Stimulated activated CD4-positive, alpha-beta T cell treated with anti-CD3 and anti-CD28 coated beads, TNF-alpha, amount 100 ng/mL, for 24 hours (primary cell): Measurements from ENCODE around the gene EXOC4.

Experiments
- DNase-seq, 3 experiments: peaks; one replicate each; pipeline ENCODE4 v3.0.0-alpha.2; 2020; ENCODE audit warnings: low read depth in 3 of 3

EXOC4 gene

DNA sequence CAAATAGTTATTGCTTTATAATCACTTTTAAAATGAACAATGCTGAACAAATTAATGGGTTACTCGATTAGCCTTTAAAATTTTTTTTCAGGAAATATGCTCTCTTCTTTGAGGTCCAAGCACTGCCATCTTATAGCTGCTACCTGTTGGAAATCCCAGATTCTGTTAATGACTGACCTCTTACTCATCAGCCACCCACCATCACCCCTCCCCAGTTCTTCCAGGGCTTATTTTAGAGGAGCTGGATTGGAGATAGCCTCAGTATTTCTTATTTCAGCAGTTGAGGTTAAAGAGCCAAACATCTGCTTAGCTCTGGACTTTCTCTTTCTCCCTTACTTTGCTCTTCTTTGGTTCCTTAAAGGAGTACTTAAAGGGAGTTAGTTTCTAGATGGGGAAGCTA, 420.0 kb downstream of the EXOC4 start:
- DNase-seq: no peak

DNA sequence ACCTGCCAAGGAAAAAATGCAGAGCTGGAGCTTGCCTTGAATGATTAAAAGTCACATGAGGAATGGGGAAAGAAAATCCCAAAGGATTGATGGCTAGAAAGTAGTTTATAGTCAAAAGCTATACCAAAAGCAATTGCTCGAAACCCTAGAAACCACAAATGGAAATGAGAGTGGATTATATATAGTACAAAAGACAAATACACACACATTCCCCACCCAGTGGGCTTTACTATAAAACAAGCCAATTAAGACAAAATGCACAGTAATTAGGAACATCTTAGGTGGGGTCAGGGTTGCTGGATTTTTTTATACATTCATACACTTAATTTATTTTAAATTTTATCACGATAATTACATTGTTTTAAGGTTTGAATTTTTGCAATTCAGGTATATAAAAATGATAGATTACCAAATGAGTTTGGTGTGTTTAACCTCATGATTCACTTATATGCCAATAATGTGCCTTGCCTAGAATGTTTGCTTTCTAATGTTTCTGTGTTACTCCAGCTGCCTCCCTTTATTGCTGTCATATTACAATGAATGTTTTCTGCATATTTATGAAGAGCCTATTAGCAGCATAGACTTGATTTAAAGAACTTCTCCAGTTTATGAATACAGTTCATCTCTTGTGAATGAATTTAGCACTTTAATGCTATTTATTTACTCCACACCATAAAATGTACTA, 421.3 kb downstream of the EXOC4 start:
- no peak for DNase-seq

DNA sequence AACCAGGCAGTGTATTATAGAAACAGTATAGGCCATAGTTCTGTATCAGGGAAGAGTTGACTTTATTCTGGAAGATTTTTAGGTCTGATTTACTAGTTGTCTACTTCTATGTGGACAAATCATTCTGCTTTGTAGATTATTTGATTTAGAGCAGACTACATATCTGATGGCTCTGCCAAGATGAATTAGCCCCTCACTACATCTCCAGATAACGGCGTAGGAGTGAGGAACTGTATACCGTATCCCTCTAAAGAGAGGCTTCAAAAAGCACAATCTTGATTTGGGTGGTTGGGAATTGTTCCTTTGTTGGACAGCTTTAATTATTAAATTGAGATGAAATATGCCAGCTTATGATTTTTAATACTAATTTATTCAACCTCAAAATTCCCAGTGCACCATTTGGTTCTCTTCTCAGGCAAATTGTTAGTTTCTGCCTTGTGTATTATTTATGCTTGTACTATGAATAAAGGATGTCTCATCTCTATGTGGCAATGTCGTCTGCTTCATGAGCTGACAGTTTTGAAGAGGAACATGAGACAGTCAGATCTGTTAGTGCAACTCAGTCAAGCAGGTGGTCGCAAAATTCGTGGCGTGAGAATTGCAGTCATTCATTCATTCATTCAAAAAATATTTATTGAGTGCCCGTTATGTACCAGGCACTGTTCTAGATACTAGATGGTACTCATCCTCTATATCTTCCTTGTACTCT, 422.8 kb downstream of the EXOC4 start:
- no peak for DNase-seq

DNA sequence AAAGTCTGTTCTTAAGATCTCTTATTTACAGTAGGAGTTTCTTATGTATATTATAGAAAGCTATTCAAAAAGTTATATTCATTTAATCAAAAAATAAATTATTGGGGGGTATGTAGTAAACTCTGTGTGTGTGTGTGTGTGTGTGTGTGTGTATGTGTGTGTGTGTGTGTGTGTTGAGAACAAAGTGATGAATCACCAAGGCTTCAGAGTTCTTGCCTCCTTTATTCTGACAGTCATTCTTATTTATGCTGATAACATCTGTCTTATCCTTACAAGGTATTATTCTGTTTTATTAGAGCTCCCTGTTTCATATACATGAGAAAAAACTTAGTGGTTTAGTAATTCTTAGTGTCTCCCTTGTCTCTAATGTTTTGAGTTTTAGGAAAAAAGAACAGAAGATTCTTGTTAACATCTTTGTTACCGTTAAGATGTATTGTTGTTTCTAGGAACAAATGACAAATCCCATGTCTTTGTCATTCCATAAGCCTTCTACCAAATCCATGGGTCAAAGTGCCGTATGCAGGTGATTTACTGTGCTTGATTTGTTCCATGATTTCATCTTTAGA, 424.0 kb downstream of the EXOC4 start:
- no peak for DNase-seq

DNA sequence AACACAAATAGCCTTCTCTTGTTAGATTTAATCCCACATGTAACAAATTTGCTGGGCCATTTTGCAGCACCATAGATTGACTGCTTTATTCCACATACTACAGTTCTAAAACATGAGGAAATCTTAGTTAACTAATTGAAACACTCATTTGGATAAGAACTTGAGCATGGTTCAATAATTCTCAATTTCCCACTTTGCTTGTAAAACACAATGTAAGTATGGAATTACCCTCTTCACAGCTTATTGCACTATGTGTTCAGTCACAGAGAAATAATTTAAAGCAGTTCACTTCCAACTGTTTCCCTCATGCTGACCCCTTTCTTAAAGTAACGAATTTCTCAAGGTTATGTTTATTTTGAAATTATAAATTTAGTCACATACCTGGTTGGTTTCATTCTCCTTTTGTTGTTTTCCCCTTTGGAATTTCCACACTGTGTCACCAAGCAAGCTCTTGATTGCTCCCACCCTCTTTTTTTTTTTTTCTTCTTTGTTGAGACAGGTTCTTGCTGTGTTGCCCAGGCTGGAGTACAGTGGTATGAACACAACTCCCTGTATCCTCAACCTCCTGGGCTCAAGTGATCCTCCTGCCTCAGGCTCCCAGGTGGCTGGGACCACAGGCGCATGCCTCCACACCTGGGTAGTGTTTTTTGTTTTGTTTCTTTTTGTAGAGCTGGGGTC, 425.4 kb downstream of the EXOC4 start:
- DNase-seq: no peak

DNA sequence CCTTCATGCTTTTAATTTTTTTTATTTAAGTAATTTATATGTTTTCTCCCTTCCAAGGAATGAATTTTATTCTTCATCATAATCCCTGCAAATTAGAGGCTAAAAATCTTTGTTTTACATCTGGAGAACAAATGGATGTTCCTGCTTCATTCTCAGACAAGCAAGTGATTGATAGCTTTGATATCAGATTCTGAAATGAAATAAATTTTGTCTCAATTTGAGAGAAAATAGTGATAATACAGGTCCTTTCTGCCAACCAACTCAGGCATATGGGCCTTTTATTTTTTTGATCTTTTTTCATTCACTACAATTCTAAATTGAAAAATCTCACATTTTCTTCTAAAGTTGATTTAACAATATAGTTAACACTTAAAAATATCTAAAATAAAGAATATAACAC, 427.1 kb downstream of the EXOC4 start:
- no peak for DNase-seq

DNA sequence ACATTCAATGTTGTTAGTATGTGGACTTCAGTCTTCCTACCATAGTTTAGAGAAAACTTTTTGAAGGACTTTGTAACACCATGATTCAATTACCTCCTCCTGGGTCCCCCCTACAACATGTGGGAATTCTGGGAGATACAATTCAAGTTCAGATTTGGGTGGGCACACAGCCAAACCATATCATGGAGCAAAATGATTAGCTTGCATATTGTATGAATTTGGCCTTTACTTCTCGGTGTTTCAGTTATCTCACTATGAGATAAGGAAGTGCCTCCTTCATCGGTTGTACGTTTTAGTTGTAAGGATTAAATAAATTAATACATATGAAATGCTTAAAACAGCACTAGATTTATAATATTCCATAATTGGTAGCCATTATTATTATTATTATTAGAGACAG, 428.7 kb downstream of the EXOC4 start:
- no peak for DNase-seq

DNA sequence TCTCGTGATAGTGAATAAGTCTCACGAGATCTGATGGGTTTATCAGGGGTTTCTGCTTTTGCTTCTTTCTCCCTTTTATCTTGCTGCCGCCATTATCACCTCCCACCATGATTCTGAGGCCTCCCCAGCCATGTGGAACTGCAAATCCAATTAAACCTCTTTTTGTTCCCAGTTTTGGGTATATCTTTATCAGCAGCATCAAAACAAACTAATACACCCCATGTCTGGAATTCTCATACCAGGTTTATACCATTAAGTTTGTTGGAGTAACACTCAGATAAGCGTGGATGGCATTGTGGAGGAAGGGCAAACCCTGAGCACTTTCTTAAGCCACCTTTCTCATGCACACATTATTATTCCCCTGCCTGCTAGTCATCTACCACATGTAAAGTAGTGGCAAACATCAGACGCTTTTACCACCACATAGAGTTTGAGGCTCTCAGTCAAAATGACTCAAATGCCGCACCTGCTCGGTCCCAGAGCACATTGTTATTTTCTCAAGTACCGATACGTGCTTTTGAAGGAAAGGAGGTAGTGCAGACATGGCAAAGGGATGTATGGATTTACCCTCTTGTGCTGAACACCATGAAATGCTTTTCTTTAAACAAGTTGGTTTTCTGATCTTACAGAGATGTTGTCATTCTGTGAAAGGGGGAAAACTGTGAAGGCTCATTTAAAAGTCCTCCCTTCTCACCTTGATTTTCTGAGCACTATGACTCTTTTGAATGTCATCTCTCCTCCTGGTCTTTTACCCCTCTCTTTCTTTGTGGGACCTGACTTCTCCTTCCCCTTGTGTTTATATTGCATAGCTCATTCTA, 429.7 kb downstream of the EXOC4 start:
- no peak for DNase-seq

DNA sequence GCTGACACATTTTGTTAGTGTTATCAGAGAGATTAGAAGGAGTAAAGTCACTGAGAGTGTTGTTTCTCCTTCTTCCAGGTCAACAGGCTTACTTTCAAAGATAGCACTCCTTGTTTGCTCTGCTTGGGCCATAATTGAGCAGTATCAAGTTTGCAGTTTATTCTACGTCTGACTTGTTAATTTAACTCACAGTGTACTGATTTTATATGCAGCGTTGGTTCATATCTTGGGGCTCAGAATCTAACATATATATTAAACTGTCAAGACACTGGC, 430.2 kb downstream of the EXOC4 start:
- no peak for DNase-seq

DNA sequence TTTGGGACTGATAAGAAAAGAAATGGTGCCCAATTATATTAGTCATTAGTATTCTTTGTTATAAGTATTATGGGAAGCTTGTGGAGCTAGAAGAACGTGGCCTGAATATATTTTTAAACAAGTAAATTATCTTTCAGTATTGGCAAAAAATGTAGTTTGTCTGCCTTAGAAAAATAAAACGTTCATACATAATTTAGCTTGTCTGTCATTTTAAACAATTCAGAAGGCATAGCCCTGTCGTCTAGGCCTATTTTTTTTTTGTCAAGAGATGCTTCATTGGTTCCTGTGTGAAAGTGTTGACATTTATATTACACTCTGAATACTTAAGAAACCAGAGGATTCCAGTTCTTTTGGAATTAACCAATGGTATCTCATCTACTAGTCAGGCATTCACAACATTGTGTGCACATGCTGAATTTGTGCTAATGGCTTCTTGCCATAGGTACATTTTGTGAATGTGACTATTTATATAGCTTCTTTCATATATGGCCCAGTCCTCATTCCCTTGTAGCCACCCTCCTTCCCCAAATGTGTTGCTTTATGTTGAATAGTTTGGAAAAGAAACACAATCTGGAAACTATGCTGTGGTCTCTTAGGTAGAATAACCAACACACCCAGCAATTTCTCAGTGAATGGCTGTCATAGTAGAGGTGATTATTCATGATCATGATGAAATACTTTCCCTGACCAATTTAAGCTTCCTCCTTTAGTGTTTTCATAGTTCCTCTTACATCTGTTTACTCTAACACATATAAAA, 435.8 kb downstream of the EXOC4 start:
- DNase-seq: no peak

DNA sequence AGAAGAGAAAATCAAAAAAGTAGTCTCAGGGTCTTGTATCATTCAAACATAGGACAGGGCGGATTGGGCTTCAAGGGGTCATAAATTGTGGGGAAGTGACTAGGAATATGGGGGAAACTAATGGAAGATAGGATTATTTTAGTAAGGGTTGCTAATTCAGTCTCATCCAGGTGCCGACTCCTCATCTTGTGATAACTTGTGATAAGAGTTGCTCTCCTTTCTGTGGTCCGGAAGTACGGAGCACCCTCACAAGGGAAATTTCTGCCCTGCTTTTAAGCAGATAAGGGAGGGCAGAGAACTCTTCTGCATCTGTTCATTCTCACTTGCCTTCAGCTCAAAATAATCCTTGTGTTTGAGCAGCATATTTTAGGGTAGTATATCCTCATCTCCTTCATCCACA, 437.9 kb downstream of the EXOC4 start:
- DNase-seq: no peak

DNA sequence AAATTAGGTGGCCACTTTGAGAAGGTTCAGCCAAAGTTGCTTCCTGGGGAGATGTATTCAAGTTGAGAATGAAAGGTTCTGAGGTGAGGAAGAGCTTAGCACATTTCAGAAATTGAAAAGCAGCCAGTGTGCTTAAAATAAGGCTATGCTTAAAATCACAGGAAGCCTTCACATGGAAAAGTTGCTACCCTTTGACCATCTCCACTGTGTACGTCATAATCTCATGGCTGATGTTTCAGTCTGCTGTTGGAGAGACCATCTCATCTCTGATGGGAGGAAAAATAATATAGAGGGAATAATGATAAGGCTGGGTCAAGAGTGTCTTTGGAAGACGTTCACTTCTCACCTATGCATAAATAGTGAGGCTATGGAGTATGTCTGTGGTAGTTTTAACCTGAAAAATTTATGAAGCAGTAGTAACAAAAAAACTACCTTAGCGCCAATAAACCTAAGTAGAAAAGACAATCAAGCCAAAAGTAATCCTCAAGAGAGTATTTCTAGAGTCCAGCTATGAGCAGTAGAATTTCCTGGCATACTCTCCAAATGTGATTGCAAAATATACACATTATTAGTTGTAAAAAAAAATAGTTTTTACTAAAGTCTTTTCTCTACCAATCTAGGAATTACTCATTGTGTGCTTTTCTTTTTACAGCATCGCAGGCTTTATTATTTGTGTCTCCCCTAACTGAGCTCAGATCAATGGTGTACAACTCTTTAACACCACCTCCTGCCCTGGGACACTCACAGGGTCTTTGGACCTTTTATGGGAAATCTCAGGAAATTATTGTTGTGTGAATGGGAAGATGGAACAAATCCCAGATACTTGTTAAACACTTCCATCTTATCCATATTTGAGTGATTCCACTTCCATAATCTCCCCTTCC, 439.1 kb downstream of the EXOC4 start:
- no peak for DNase-seq

DNA sequence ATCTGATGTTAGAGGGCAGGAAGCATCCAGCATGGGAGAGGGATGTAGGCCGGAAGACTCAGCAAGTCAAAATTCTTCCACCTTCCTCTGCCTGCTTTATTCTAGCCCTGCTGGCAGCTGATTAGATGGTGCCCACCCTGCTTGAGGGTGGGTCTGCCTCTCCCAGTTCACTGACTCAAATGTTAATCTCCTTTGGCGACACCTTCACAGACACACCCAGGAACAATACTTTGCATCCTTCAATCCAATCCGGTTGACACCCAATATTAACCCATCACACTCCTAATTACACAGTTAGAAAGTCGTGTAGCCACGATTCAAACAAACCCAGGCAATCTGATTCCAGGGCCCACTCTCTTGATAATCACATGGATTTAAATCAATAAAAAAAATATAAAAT, 440.4 kb downstream of the EXOC4 start:
- DNase-seq: no peak

DNA sequence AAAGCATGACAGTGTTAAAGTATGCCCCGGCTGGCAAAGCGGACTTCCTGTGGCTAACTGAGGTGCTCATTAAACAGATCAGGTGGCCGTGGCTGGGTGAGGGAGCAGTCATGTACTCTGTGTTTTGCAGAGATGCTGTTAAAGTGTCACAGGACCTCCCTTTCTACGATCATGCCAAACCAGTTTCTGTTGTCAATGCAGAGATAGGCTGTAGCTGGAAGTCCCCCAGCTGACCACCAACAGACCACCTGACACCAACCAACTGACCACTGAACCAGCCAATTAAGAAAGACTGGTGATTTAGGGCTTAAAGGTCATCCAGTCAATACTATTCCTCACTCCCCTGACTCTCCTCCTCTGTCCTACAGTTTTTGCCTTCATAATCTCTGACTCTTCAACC, 443.2 kb downstream of the EXOC4 start:
- DNase-seq: no peak

DNA sequence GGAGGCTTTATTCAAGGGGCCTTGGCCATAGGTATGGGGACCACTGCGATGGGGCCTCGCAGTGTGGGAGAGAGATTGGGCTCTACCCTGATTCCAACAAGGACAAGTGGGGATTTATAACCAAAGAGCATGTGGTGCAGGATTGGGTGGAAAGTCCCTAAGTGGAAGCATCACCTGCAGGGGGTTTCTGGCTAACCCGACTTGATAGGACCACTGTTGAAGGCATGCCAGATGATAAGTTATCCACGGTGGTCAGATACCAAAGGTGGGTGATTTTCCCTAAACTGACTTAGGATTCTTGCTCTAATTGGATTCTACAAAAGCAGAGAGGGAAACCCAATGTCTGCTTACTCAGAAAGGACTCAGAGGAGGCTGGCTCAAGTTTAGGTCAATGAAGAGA, 444.7 kb downstream of the EXOC4 start:
- no peak for DNase-seq

DNA sequence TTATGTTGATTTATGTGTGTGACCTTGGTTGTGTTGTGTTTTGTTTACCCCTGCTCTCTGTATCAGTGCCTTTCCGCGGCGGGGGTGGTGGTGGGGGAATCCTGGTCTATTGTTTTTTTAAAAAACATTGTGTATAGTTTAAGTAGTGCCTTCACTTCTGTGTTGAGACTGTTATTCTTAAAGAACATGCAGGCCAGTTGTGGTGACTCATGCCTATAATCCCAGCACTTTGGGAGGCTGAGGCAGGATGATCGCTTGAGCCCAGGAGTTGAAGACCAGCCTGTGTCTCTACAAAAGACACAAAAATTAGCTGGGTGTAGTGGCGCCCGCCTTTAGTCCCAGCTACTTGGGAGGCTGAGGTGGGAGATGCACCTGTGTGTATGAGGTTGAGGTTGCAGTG, 445.2 kb downstream of the EXOC4 start:
- DNase-seq: no peak

DNA sequence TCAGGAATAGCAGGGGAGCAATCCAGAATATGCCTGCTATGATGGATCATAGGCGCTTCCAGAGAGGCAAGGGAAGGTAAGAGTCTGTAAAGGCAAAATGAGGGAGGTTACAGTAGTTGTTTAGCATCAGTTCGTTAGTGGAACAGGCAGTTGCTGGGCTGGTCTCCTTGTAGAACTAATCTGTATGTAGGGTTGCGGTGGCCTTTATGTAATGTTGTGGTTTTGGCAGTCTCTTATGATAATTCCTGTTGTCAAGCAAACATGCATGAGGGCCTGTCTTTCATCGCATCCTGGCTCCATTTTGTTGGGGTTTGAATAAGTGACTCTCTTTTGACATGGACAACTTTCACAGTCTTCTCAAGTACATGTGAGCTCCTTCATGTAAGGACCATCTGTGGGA, 446.5 kb downstream of the EXOC4 start:
- no peak for DNase-seq

DNA sequence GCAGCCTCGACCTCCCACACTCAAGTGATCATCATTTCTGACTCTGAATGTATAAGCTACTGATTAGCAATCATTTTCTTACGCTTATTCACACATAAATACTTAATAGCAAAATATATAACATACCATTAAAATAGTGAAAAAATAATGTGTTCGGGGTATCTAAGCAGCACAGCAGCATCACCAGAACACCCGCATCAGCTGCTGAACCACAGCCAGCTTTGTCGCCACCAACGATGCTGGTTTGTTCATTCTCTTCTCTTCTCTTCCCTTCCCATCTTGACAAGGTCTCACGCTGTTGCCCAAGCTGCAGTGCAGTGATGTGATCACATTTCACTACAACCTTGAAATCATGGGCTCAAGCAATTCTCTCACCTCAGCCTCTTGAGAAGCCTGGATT, 449.2 kb downstream of the EXOC4 start:
- no peak for DNase-seq

DNA sequence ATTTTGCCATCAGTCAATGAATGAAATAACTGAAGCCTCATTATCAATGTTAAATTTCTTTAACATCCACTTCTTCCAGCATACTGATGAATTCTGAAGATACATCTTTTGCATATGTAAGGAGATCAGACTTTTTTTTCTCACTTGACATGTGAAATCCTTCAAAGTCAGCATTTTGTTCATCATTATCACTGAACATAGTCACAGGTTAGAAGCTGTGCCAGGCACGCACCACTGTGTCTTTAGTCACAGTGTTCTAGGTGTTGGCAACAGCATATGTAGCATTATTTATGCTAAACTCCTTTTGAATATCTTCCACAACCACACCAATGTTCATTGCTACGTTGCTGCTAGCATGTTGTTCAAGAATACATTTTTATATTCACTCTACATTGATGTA, 450.1 kb downstream of the EXOC4 start:
- no peak for DNase-seq

DNA sequence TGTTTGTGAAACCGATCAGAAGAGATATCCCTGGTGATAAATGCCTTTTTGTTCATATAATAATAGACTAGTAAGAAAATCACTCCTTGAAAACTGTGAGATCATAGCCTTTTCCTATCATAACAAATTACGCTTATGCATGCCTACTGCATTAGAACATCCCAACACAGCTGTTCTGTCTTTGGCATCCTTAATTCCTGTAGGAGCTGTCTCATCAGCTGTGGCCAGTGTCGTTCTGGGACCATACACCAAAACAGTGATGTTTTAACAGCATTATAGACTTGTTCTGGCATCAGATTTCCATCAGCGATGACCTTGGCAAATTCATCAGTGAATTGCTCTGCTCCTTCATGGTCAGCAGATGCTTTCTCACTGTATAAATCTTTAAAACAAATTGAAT, 450.7 kb downstream of the EXOC4 start:
- no peak for DNase-seq

DNA sequence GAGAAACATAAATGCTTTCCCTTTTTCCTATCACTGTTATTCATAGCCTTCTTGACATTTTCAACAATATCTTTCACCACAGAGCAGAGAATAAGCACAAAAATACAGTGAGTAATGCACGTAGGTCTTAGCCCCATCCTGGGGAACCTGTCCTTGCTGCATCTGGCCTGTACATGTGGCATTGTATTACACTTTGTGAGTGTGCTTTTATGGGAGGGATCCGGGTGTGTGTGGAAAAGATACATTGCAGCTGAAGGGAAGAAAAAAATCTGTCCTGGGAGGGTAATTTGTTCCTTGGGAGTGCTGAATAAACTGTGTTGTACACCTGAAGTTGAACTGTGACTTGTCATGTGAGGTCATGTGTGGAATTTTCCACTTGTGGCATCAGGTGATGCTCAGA, 451.6 kb downstream of the EXOC4 start:
- no peak for DNase-seq
